GM12878 (cell line): ENCODE results near the gene KIAA1217.

ENCODE experiments used
- CHD2 ChIP-seq: IDR thresholded peaks from 2 replicates; pipeline ENCODE4 v1.6.1; 2011; ENCODE audit warnings: low read depth, low read length, improper control_type of control experiment, borderline replicate concordance
- EZH2 ChIP-seq: IDR thresholded peaks from 2 replicates; pipeline ENCODE4 v1.6.1; 2012; ENCODE audit warnings: low read depth, mild to moderate bottlenecking, control low read depth, inconsistent platforms, low read length, borderline replicate concordance; ENCODE audit not compliant: control insufficient read depth
- SIX5 ChIP-seq: IDR thresholded peaks from 2 replicates; pipeline ENCODE4 v1.6.1; 2011; ENCODE audit warnings: mild to moderate bottlenecking, low read depth, low read length, moderate library complexity; ENCODE audit not compliant: severe bottlenecking
- SPI1 ChIP-seq: IDR thresholded peaks from 2 replicates; pipeline ENCODE4 v1.6.1; 2011; ENCODE audit warnings: low read depth, mild to moderate bottlenecking, low read length, moderate library complexity, borderline replicate concordance; ENCODE audit not compliant: insufficient read depth
- SUZ12 ChIP-seq: fragments of 200-600 bp; sonication (generic); IDR thresholded peaks from one replicate; pipeline ENCODE4 v1.6.1; 2018; ENCODE audit warnings: antibody characterized with exemption, mild to moderate bottlenecking; ENCODE audit not compliant: unreplicated experiment
- YY1 ChIP-seq: IDR thresholded peaks from 2 replicates; pipeline ENCODE4 v1.6.1; 2011; ENCODE audit warnings: low read depth, mild to moderate bottlenecking, low read length
- ZNF24 ChIP-seq: fragments of 450-650 bp; IDR thresholded peaks from 2 replicates; pipeline ENCODE4 v1.6.1; 2017; ENCODE audit warnings: antibody characterized with exemption, mild to moderate bottlenecking
- TF ChIP-seq, protein P1 (sequence below): IDR thresholded peaks from 2 replicates; pipeline ENCODE4 v1.6.1; 2012; ENCODE audit warnings: low read depth, low read length, improper control_type of control experiment
- TF ChIP-seq, protein P2 (sequence below), 3 experiments: IDR thresholded peaks in 2 of 3; conservative IDR thresholded peaks in 1 of 3; 2 replicates each; pipeline ENCODE4 v1.5.1; 2011; ENCODE audit warnings: low read depth in 3 of 3, low read length in 3 of 3, mild to moderate bottlenecking in 3 of 3, control low read depth in 2 of 3, moderate library complexity in 2 of 3, inconsistent platforms in 1 of 3, mixed read lengths in 1 of 3; ENCODE audit not compliant: control insufficient read depth in 2 of 3, insufficient read depth in 1 of 3; ENCODE audit errors: extremely low read depth in 1 of 3
- TF ChIP-seq, protein P3 (sequence below): fragments of 450-650 bp; IDR thresholded peaks from 2 replicates; pipeline ENCODE4 v1.6.1; 2017; ENCODE audit warnings: mild to moderate bottlenecking

DNA sequence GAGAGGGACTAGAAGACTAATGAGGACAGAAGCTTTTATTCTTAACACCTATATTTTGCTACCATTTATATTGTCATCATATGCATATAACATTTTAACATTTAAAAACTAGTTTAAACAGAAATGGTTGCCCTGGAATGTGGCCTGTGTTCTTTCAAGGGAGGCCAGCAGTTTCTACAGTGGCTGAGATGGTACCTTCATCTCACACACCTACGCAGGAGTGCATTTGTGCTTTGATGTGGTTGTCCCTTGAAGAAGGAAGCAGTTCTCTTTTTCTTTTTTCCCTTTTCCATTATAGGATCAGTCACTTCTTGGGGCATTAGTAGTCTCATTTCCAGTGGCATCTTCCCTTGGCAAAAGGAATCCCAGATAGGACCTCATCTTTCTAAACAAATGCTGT, 38.9 kb downstream of the KIAA1217 start:
- TF ChIP-seq, protein P1, sequence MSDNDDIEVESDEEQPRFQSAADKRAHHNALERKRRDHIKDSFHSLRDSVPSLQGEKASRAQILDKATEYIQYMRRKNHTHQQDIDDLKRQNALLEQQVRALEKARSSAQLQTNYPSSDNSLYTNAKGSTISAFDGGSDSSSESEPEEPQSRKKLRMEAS: no peak
- no peak for TF ChIP-seq EZH2
- TF ChIP-seq SPI1: no peak
- TF ChIP-seq, protein P2, sequence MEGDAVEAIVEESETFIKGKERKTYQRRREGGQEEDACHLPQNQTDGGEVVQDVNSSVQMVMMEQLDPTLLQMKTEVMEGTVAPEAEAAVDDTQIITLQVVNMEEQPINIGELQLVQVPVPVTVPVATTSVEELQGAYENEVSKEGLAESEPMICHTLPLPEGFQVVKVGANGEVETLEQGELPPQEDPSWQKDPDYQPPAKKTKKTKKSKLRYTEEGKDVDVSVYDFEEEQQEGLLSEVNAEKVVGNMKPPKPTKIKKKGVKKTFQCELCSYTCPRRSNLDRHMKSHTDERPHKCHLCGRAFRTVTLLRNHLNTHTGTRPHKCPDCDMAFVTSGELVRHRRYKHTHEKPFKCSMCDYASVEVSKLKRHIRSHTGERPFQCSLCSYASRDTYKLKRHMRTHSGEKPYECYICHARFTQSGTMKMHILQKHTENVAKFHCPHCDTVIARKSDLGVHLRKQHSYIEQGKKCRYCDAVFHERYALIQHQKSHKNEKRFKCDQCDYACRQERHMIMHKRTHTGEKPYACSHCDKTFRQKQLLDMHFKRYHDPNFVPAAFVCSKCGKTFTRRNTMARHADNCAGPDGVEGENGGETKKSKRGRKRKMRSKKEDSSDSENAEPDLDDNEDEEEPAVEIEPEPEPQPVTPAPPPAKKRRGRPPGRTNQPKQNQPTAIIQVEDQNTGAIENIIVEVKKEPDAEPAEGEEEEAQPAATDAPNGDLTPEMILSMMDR (IDR thresholded peaks at IDR 0.05 in 2 of 3, conservative IDR thresholded peaks at IDR 0.05 in 1 of 3; ENCODE audit: control insufficient read depth in 2 of 3, extremely low read depth in 1 of 3, insufficient read depth in 1 of 3, low read depth in 3 of 3, low read length in 3 of 3): no peak
- TF ChIP-seq YY1: no peak
- TF ChIP-seq, protein P3, sequence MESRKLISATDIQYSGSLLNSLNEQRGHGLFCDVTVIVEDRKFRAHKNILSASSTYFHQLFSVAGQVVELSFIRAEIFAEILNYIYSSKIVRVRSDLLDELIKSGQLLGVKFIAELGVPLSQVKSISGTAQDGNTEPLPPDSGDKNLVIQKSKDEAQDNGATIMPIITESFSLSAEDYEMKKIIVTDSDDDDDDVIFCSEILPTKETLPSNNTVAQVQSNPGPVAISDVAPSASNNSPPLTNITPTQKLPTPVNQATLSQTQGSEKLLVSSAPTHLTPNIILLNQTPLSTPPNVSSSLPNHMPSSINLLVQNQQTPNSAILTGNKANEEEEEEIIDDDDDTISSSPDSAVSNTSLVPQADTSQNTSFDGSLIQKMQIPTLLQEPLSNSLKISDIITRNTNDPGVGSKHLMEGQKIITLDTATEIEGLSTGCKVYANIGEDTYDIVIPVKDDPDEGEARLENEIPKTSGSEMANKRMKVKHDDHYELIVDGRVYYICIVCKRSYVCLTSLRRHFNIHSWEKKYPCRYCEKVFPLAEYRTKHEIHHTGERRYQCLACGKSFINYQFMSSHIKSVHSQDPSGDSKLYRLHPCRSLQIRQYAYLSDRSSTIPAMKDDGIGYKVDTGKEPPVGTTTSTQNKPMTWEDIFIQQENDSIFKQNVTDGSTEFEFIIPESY: no peak
- no peak for TF ChIP-seq SIX5
- TF ChIP-seq SUZ12: no peak
- no peak for TF ChIP-seq ZNF24
- TF ChIP-seq CHD2: no peak
